ENCODE results near the gene RPL36AL.

The RPL36AL gene

GRCh38 chr14:49634547-49635334 lies 14.3 kb upstream of the RPL36AL start, which contains the start of gene DNAAF2:
Gene DNAAF2 (minus strand): TSS chr14:49635244. CDS start chr14:49635149, 95 bp downstream.
- peak within 1 kb of the TSS; percentile 99 for H3K27ac ChIP-seq (replicated peaks)
- peak in 1 of 2 experiments; percentile 67 for DNase-seq (ENCODE audit: low read depth in 1 of 2, low spot score in 1 of 2)
- peak within 1 kb of the TSS; percentile 87 for H3K4me3 ChIP-seq (replicated peaks; ENCODE audit: insufficient read depth, low read length)
- no peaks in the 10 kb centered on the region for H3K27me3 ChIP-seq (ENCODE audit: insufficient read depth, poor library complexity, severe bottlenecking)
- TF ChIP-seq REST (IDR thresholded peaks at IDR 0.05; ENCODE audit: insufficient replicate concordance, low read depth) = peak; percentile 2
- no peak for TF ChIP-seq GABPA (IDR thresholded peaks at IDR 0.05; ENCODE audit: low read depth)
- no peak; the same call in none of the 2 replicates for TF ChIP-seq POLR2AphosphoS5 (IDR thresholded peaks at IDR 0.05; ENCODE audit: low read depth)
- TF ChIP-seq CTCF (IDR thresholded peaks at IDR 0.05; ENCODE audit: insufficient read depth, low read length) = no peak
- no peak for TF ChIP-seq SPI1 (IDR thresholded peaks at IDR 0.05; ENCODE audit: borderline replicate concordance, low read depth)

- DNase-seq (ENCODE audit: low read depth in 1 of 2, low spot score in 1 of 2) = peak; percentile 83 to 95
- Histone ChIP-seq H3K27ac (replicated peaks) (peak overlapping the region; percentile 99), H3K4me3 (replicated peaks; ENCODE audit: insufficient read depth, low read length) (peak overlapping the region; percentile 87), H3K27me3 (ENCODE audit: insufficient read depth, poor library complexity, severe bottlenecking) (no peaks in the 10 kb centered on the region)
- peak; percentile 75 for TF ChIP-seq GABPA (IDR thresholded peaks at IDR 0.05; ENCODE audit: low read depth)
- TF ChIP-seq CTCF (IDR thresholded peaks at IDR 0.05; ENCODE audit: insufficient read depth, low read length) = peak; percentile 62
- peak; percentile 32; the same call in 1 of the 2 replicates for TF ChIP-seq SPI1 (IDR thresholded peaks at IDR 0.05; ENCODE audit: borderline replicate concordance, low read depth)
- peak; percentile 89 for TF ChIP-seq POLR2AphosphoS5 (IDR thresholded peaks at IDR 0.05; ENCODE audit: low read depth)
- TF ChIP-seq REST (IDR thresholded peaks at IDR 0.05; ENCODE audit: insufficient replicate concordance, low read depth) = no peak
These were observed 13.5 kb upstream of the RPL36AL start for GRCh38 chr14:49633640-49634546.

- TF ChIP-seq POLR2AphosphoS5 (IDR thresholded peaks at IDR 0.05; ENCODE audit: low read depth) = no peak
- no peak for TF ChIP-seq GABPA (IDR thresholded peaks at IDR 0.05; ENCODE audit: low read depth)
- no peak for TF ChIP-seq CTCF (IDR thresholded peaks at IDR 0.05; ENCODE audit: insufficient read depth, low read length)
- no peak for TF ChIP-seq SPI1 (IDR thresholded peaks at IDR 0.05; ENCODE audit: borderline replicate concordance, low read depth)
- no peak for TF ChIP-seq REST (IDR thresholded peaks at IDR 0.05; ENCODE audit: insufficient replicate concordance, low read depth)
- no peak for DNase-seq (ENCODE audit: low read depth in 1 of 2, low spot score in 1 of 2)
- no peak overlapping the region for H3K27ac ChIP-seq (replicated peaks)
- peak overlapping the region; percentile 80 for H3K4me3 ChIP-seq (replicated peaks; ENCODE audit: insufficient read depth, low read length)
- no peaks in the 10 kb centered on the region for H3K27me3 ChIP-seq (ENCODE audit: insufficient read depth, poor library complexity, severe bottlenecking)
These were observed 3.8 kb upstream of the RPL36AL start for GRCh38 chr14:49623941-49624839.
